Neural cell (in vitro differentiated cells): ENCODE data around the gene ZC3H11A. TPM values are rescaled to one million over a fixed set of nuclear protein-coding genes. Genes with fewer than 3 reads are reported as not detected.

Experiments
- H2AFZ ChIP-seq: fragments of 200-600, 300-800 bp; sonication (generic), shearing (Covaris generic); 2 replicates; pipeline ENCODE4 v1.6.0; 2014; ENCODE audit warnings: low read depth, mild to moderate bottlenecking, antibody characterized with exemption, low read length, moderate library complexity
- H3F3A ChIP-seq: fragments of 200-600 bp; shearing (Covaris generic); 2 replicates; pipeline ENCODE4 v1.6.1; 2016; ENCODE audit warnings: mild to moderate bottlenecking, moderate library complexity, mixed read lengths, antibody characterized with exemption, low read length; ENCODE audit not compliant: insufficient read depth, poor library complexity, severe bottlenecking
- H3K27ac ChIP-seq: fragments of 200-600, 300-800 bp; sonication (generic), shearing (Covaris generic); 2 replicates; pipeline ENCODE4 v1.5.1; 2014; ENCODE audit warnings: mild to moderate bottlenecking, low read length, moderate library complexity
- H3K27me3 ChIP-seq: fragments of 300-800, 200-600 bp; sonication (generic), shearing (Covaris generic); 2 replicates; pipeline ENCODE4 v1.6.0; 2014; ENCODE audit warnings: mild to moderate bottlenecking, low read depth, low read length, moderate library complexity; ENCODE audit not compliant: insufficient read depth
- H3K36me3 ChIP-seq: fragments of 300-800, 200-600 bp; sonication (generic), shearing (Covaris generic); 2 replicates; pipeline ENCODE4 v1.5.1; 2014; ENCODE audit warnings: mild to moderate bottlenecking, antibody characterized with exemption, low read length, moderate library complexity; ENCODE audit not compliant: insufficient read depth
- H3K4me2 ChIP-seq: fragments of 300-800, 200-600 bp; sonication (generic), shearing (Covaris generic); 2 replicates; pipeline ENCODE4 v1.6.0; 2014; ENCODE audit warnings: mild to moderate bottlenecking, low read length
- H3K4me3 ChIP-seq: fragments of 300-800, 200-600 bp; sonication (generic), shearing (Covaris generic); 2 replicates; pipeline ENCODE4 v1.5.1; 2014; ENCODE audit warnings: mild to moderate bottlenecking, low read length, moderate library complexity
- H3K79me2 ChIP-seq: fragments of 200-600 bp; shearing (Covaris generic); replicated peaks from 2 replicates; pipeline ENCODE4 v1.6.0; 2014; ENCODE audit warnings: mild to moderate bottlenecking, low read length, moderate library complexity; ENCODE audit not compliant: insufficient read depth
- H3K9ac ChIP-seq: fragments of 300-800, 200-600 bp; sonication (generic), shearing (Covaris generic); 2 replicates; pipeline ENCODE4 v1.6.1; 2016; ENCODE audit warnings: mild to moderate bottlenecking, low read length, mixed read lengths
- H3K9me2 ChIP-seq: fragments of 200-600 bp; shearing (Covaris generic); 2 replicates; pipeline ENCODE4 v1.6.1; 2016; ENCODE audit warnings: mild to moderate bottlenecking, low read length, mixed read lengths; ENCODE audit not compliant: insufficient read depth
- H3K9me3 ChIP-seq: fragments of 200-600, 300-800 bp; sonication (generic), shearing (Covaris generic); 2 replicates; pipeline ENCODE4 v1.6.1; 2016; ENCODE audit warnings: mild to moderate bottlenecking, mixed run types, low read length, moderate library complexity, mixed read lengths
- H4K20me1 ChIP-seq: fragments of 200-600 bp; shearing (Covaris generic); 2 replicates; pipeline ENCODE4 v1.6.1; 2016; ENCODE audit warnings: mild to moderate bottlenecking, mixed run types; ENCODE audit not compliant: insufficient read depth
- CTCF ChIP-seq: fragments of 450-650 bp; IDR thresholded peaks from 2 replicates; pipeline ENCODE4 v1.5.1; 2014; ENCODE audit warnings: antibody characterized with exemption, mild to moderate bottlenecking, moderate library complexity; ENCODE audit not compliant: poor library complexity, severe bottlenecking
- EP300 ChIP-seq: fragments of 450-650 bp; conservative IDR thresholded peaks from 2 replicates; pipeline ENCODE4 v1.6.1; 2014; ENCODE audit warnings: antibody characterized with exemption, mild to moderate bottlenecking, moderate library complexity; ENCODE audit not compliant: poor library complexity, severe bottlenecking
- EZH2 ChIP-seq: fragments of 200-600, 300-800 bp; shearing (Covaris generic), sonication (generic); IDR thresholded peaks from 2 replicates; pipeline ENCODE4 v1.6.1; 2014; ENCODE audit warnings: antibody characterized with exemption, low read length, borderline replicate concordance, mild to moderate bottlenecking; ENCODE audit not compliant: insufficient read depth, poor library complexity, severe bottlenecking
- MXI1 ChIP-seq: fragments of 450-650 bp; conservative IDR thresholded peaks from 2 replicates; pipeline ENCODE4 v1.6.1; 2014; ENCODE audit warnings: antibody characterized with exemption, mild to moderate bottlenecking; ENCODE audit not compliant: poor library complexity, severe bottlenecking
- POLR2AphosphoS5 ChIP-seq: IDR thresholded peaks from 2 replicates; pipeline ENCODE4 v1.6.1; 2012
- RAD21 ChIP-seq: fragments of 450-650 bp; conservative IDR thresholded peaks from 2 replicates; pipeline ENCODE4 v1.6.1; 2014; ENCODE audit warnings: antibody characterized with exemption, mild to moderate bottlenecking, moderate library complexity
- REST ChIP-seq: IDR thresholded peaks from 2 replicates; pipeline ENCODE4 v1.6.1; 2012; ENCODE audit warnings: borderline replicate concordance
- SMC3 ChIP-seq: fragments of 450-650 bp; conservative IDR thresholded peaks from 2 replicates; pipeline ENCODE4 v1.6.1; 2014; ENCODE audit warnings: antibody characterized with exemption, mild to moderate bottlenecking, moderate library complexity; ENCODE audit not compliant: poor library complexity
- TAF1 ChIP-seq: IDR thresholded peaks from 2 replicates; pipeline ENCODE4 v1.6.1; 2012; ENCODE audit warnings: low read depth
- polyA plus RNA-seq: library from polyadenylated mRNA; depleted of rRNA; stranded (reverse); fragments of >200 nt; gene quantifications from 2 replicates; pipeline ENCODE4 v1.2.3, GENCODE V29; 2014

Gene ZC3H11A
- polyA plus RNA-seq, 1 donor from 2014 or later: 210 TPM

GRCh38 chr1:203826175-203826574 lies 30.8 kb downstream of the ZC3H11A start:
- Histone ChIP-seq H3K9ac (no peak overlapping the region), H3K9me2 (no peaks in the 10 kb centered on the region), H3F3A (no peaks in the 10 kb centered on the region), H3K36me3 (peaks cover 14% of the 10 kb centered on the region), H3K4me2 (no peak overlapping the region), H4K20me1 (no peaks in the 10 kb centered on the region), H3K79me2 (no peaks in the 10 kb centered on the region), H3K27ac (no peak overlapping the region), H2AFZ (no peak overlapping the region), H3K4me3 (no peak overlapping the region), H3K9me3 (no peaks in the 10 kb centered on the region), H3K27me3 (no peaks in the 10 kb centered on the region)
- no peak for TF ChIP-seq EP300
- TF ChIP-seq EZH2: no peak
- TF ChIP-seq POLR2AphosphoS5: no peak

GRCh38 chr1:203828002-203828401 lies 32.6 kb downstream of the ZC3H11A start:
- Histone ChIP-seq H2AFZ (no peak overlapping the region), H3K36me3 (peaks cover 14% of the 10 kb centered on the region), H3K9me2 (no peaks in the 10 kb centered on the region), H3K4me2 (no peak overlapping the region), H3K9ac (no peak overlapping the region), H3F3A (no peaks in the 10 kb centered on the region), H3K4me3 (no peak overlapping the region), H3K9me3 (no peaks in the 10 kb centered on the region), H4K20me1 (no peaks in the 10 kb centered on the region), H3K27me3 (no peaks in the 10 kb centered on the region), H3K79me2 (no peaks in the 10 kb centered on the region), H3K27ac (no peak overlapping the region)
- TF ChIP-seq SMC3 (no peak), CTCF (no peak), MXI1 (no peak), REST (no peak), EZH2 (no peak), EP300 (no peak), RAD21 (no peak), POLR2AphosphoS5 (no peak), TAF1 (no peak)

GRCh38 chr1:203828503-203828902 lies 33.1 kb downstream of the ZC3H11A start:
- H2AFZ ChIP-seq: no peak overlapping the region

More at GRCh38 chr1:203828503-203828902, 33.1 kb downstream of the ZC3H11A start:
- Histone ChIP-seq H3K4me3 (no peak overlapping the region), H3K4me2 (no peak overlapping the region), H3K27me3 (no peaks in the 10 kb centered on the region), H3K9ac (no peak overlapping the region), H4K20me1 (no peaks in the 10 kb centered on the region), H3K79me2 (no peaks in the 10 kb centered on the region), H3K27ac (no peak overlapping the region), H3K9me3 (no peaks in the 10 kb centered on the region), H3K9me2 (no peaks in the 10 kb centered on the region), H3K36me3 (peaks cover 15% of the 10 kb centered on the region), H3F3A (no peaks in the 10 kb centered on the region)
- TF ChIP-seq RAD21: no peak
- no peak for TF ChIP-seq CTCF
- no peak for TF ChIP-seq EZH2
- no peak for TF ChIP-seq REST
- TF ChIP-seq TAF1: no peak
- no peak for TF ChIP-seq MXI1
- no peak for TF ChIP-seq POLR2AphosphoS5
- no peak for TF ChIP-seq EP300
- no peak for TF ChIP-seq SMC3
